HG02973 (cell line): ENCODE results near the gene UGT1A3.
"Not testable (repeated sequence)": the region's sequence is repeated elsewhere in the genome, so short reads cannot be mapped to it uniquely, and the experiment has no call there.

Source experiments
- ATAC-seq: cut with Tn5 transposase; IDR thresholded peaks from one replicate; pipeline ENCODE4 v1.9.1; 2021; ENCODE audit warnings: moderate library complexity; ENCODE audit not compliant: unreplicated experiment

UGT1A3 gene

DNA sequence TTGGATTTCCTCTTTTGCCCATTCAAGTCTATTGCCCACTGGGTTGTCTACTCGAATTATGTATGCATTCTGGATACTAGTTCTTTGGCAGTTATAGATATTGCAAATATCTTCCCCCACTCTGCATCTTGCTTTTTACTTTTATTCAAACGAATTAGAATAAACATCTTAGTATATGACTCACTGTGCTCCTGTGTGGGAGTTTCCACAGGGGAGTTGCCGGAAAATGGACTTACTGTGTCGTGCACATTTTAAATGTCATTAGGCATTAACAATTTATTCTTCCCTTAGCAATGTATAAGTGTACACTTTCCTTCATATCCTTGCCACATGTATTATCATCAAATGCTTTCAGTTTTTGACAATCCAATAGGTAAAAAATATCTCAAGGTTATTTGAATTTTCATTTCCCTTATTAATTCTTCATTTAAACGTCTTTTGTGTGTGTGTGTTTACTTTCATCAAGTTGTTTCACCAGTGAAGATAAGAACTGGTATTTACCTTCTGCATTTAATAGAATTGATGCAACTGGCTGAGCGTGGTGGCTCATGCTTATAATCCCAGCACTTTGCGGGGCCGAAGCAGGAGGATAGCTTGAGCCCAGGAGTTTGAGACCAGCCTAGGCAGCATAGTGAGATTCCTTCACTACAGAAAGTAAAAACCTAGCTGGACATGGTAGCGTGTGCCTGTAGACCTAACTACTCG lies 20.8 kb upstream of the UGT1A3 start:
- ATAC-seq = no peak

DNA sequence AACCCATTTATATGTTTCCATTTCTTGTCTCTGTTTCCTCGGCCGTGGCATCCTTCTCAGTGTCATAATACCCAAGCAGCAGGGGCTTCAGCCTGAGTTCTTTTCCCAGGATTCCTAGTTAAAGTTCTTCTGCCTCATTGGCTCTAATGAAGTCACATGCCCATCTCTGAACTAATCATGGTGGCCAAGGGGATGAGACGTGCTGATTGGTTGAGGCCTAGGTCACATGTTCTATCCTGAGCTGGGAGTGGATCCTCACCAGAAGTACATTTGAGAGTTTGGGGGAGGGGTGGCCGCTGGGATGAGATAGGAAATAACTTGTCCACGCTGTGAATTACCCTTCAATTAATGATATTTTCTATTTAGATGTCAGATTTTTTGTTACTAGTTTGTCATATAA lies 19.9 kb upstream of the UGT1A3 start:
- ATAC-seq = no peak

DNA sequence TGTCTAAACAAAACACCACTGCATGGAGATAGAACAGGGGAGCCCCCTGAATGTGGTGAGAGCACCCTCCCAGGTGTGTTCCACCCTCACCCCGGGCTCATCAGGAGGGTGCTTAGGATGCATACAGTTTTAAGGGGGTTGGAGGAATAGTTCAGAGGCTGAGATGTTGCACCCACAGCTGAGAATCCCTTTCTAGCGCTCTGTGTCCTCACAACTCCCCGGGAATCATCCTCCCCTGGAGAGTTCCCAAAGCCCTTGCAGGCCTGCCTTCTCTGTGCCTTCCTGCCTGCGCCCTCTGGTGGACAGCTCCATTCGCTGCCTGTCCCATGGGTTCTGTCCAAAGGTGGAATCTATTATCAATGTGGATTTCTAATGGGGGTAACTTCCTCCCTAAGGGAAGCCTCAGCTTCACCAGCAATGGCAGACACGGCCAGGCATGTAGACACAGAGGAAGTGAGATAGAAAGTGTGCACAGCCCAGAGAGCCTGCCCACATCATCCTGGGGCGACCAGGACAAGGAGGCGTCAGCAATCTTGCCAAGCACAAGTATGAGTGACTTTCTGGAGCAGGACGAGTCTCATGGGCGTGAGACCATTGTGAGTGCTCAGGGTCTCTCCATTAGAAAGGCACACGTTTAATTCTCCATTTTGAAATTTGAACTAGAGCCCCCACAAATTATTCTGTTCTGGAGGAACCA lies 17.4 kb upstream of the UGT1A3 start:
- no peak for ATAC-seq

DNA sequence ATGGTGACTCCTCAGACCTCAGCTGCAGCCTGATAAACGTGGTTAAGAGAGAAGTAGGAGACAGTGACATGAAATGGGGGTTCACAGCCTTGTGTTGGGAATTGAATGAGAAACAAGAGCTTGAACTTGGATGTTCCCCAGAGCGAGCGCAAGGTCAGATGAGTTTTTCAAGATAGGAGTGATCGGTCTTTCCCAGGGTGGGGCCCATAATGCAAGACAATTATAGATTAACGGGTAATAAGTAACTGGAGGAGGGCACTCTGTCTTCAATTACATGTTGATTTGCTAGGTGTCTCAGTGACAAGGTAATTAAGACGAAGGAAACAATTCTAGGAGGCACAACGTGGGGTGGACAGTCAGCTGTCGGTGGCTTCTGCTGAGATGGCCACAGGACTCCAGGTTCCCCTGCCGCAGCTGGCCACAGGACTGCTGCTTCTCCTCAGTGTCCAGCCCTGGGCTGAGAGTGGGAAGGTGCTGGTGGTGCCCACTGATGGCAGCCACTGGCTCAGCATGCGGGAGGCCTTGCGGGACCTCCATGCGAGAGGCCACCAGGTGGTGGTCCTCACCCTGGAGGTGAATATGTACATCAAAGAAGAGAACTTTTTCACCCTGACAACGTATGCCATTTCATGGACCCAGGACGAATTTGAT lies 16.1 kb upstream of the UGT1A3 start, which contains the start of gene UGT1A5:
TSS of gene UGT1A5 (plus strand) at position 297 of the 651 bp plus-strand sequence. CDS start at position 382, 85 bp downstream.
- ATAC-seq = no peak

DNA sequence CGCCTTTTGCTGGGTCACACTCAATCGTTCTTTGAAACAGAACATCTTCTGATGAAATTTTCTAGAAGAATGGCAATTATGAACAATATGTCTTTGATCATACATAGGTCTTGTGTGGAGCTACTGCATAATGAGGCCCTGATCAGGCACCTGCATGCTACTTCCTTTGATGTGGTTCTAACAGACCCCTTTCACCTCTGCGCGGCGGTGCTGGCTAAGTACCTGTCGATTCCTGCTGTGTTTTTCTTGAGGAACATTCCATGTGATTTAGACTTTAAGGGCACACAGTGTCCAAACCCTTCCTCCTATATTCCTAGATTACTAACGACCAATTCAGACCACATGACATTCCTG lies 15.6 kb upstream of the UGT1A3 start:
- ATAC-seq = no peak

DNA sequence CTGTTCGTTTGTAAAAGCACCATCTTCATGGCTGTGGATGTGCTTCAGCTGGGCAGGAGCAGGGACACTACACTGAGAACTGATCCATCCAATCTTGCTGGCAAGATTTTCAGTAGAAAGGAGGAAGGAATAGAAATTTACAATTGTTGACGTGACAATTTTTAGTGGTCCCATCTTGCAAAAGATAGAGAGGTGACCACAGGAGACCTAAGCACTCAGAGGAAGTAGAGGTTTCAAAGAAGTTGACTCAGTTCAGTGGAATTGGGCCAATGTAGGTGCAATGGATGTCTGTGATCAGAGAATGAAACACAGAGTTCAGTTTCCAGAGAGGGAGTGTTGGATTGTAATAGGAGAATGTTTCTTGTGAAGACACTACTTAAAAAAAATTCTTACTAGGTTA lies 14.7 kb upstream of the UGT1A3 start:
- ATAC-seq = no peak

DNA sequence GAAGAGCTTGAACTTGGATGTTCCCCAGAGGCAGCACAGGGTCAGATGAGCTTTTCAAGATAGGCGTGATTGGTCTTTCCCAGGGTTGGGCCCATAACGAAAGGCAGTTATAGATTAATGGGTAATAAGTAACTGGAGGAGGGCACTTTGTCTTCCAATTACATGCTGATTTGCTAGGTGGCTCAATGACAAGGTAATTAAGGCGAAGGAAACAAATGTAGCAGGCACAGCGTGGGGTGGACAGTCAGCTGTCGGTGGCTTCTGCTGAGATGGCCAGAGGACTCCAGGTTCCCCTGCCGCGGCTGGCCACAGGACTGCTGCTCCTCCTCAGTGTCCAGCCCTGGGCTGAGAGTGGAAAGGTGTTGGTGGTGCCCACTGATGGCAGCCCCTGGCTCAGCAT lies 10.3 kb upstream of the UGT1A3 start, which contains the start of gene UGT1A4:
TSS of gene UGT1A4 (plus strand) at position 185 of the 400 bp plus-strand sequence. CDS start at position 270, 85 bp downstream.
- ATAC-seq = no peak

DNA sequence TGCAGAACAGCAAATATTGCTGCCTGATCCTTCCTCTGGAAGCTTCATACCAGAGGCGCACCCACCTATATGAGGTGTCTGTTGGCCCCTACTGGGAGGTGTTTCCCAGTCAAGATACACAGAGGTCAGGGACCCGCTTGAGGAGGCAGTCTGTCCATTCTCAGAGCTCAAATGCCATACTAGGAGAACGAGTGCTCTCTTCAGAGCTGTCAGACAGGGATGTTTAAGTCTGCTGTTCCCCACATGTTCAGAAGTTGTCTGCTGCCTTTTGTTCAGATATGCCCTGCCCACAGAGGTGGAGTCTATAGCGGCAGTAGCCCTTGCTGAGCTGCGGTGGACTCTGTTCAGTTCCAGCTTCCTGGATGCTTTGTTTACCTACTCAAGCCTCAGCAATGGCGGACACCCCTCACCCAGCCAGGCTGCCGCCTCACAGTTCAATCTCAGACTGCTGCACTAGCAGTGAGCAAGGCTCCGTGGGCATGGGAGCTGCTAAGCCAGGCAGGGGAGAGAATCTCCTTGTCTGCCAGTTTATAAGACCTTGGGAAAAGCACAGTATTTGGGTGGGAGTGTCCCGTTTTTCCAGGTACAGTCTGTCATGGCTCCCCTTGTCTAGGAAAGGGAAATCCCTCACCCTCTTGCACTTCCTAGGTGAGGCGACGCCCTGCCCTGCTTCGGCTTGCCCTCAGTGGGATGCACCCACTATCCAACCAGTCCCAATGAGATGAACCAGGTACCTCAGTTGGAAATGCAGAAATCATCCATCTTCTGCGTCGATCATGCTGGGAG lies 8.2 kb downstream of the UGT1A3 start:
- not testable (repeated sequence) for ATAC-seq

DNA sequence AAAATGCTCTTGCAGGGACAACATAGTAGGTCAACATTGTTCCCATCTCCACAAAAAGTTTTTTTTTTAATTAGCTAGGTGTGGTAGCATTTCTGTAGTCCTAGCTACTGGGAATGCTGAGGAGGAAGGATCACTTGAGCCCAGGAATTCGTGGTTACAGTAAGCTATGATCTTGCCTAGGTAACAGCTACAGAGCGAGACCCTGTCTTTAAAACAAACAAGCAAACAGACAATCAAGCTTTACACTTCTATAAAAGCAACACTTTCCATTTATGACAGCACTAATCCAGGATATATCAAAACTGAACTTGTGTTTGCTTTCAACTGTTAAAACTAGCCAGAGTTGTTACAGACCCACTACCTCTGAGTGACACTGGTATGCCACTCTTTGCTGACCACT lies 12.0 kb downstream of the UGT1A3 start:
- no peak for ATAC-seq

DNA sequence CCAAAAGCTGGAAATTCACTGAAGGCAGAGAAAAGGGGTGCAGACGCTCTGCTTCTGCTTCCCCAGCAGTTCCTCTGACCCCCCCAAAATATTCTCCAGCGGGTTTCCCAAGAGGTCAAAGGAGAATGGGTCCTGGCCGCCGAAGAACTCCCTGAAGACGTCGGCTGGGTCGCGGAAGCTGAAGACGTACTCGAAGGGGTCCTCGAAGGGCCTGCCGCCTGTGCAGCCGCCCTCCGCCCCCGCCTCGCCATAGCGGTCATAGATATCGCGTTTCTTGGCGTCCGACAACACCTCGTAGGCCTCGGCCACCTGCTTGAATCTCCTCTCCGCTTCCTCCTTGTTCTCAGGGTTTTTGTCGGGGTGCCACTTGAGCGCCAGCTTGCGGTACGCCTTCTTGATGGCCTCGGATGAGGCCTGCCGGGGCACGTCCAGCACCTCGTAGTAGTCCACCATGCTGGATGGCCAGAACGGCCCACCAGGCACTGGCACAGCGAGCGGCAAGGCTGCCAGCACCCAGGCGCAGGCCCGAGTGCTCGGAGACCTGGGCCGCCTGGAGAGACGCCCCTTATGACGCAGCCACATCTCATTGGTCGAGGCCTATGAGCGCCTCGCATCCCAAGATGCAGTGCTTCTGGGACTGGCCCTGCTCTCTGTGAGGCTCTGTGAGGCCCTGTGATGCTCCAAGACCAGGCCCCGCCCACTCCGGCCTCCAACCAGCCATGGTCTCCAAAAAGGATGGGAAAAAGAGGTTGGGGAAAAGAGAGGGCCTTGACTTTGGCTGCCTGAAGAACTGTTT lies 14.8 kb downstream of the UGT1A3 start:
- ATAC-seq = no peak

DNA sequence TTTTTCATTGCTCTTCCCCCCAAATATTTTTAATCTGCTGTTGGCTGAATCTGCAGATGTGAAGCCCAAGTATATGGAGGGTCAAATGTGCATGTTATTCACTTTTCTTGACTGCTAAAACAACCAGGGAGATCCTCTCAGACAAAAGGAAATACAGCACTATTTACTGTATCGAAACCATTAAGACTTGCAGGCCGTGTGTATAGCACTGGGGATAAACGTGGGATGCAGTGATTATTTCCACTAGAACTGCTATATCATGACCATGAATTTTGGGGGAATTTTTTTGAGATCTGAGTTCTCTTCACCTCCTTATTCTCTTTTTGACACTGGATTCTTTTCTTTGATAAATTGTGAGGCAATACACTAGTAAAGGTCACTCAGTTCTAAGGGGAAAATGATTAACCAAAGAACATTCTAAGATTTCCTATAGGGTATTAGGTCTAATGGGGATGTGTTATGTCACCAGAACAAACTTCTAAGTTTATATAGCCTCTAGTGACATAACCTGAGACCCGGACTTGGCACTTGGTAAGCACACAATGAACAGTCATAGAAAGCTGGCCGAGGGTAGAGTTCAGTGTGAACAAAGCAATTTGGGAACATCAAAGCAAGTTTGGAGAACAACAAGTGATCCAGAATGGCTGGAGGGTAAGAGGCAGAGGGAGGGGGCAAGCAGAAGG lies 16.4 kb downstream of the UGT1A3 start:
- no peak for ATAC-seq

DNA sequence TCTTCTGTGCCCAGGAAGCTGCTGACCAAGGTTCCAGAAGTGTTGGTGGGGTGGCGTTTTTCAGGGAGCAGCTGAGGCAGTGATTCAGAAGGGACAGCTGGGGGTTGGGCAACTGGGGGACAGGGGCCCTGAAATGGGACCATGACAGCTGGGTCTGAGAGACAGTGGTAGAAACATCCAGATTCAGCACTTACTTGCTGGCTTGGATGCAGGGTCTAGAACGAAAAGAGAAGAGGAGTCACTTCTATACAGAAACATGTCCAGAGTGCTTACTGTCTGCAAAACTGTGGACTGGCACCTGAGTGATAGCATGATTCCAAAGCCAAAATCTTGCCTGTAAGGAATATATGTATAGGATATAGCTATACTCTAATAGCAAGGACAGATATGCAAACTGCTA lies 17.0 kb downstream of the UGT1A3 start:
- not testable (repeated sequence) for ATAC-seq

DNA sequence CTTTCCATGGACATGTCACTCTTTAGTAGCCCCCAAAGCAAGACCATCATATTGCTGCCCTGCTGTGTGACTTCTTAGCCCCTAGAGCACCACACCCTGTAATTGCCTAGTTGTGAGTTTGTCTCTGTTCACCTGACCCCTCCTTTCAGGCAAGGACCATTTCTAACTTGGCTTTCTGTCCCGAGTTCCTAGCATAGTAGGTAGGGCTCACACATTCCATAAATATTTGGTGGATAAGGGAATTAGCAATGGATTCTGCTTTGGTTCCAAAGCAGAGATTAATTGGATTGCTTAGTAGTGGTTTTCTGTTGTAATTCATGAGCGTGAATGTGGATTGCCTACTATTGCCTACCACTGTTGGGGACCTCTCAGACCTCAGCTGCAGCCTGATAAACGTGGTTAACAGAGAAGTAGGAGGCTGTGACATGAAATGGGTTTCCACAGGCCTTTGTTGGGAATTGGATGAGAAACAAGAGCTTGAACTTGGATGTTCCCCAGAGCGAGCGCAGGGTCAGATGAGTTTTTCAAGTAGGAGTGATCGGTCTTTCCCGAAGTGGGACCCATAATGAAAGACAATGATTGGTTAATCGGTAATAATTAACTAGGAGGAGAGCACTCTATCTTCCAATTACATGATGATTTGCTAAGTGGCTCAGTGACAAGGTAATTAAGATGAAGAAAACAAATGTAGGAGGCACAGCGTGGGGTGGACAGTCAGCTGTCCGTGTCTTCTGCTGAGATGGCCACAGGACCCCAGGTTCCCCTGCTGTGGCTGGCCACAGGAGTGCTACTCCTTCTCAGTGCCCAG lies 17.8 kb downstream of the UGT1A3 start:
- no peak for ATAC-seq

DNA sequence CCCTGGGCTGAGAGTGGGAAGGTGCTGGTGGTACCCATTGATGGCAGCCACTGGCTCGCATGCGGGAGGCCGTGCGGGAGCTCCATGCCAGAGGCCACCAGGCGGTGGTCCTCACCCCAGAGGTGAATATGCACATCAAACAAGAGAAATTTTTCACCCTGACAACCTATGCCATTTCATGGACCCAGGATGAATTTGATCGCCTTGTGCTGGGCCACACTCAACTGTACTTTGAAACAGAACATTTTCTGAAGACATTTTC lies 18.4 kb downstream of the UGT1A3 start:
- ATAC-seq = no peak

DNA sequence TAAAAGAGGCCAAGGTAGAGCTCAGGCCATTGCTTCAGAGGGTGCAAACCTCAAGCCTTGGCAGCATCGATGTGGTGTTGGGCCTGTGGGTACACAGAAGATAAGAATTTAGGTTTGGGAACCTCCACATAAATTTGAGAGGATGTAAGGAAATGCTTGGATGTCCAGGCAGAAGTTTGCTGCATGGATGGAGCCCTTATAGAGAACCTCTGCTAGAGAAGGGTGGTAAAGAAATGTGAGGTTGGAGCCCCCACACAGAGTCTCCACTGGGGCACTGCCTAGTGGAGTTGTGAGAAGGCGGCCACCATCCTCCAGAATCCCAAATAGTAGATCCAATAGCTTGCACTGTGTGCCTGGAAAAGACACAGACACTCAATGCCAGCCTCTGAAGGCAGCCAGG lies 21.8 kb downstream of the UGT1A3 start:
- ATAC-seq = not testable (repeated sequence)

DNA sequence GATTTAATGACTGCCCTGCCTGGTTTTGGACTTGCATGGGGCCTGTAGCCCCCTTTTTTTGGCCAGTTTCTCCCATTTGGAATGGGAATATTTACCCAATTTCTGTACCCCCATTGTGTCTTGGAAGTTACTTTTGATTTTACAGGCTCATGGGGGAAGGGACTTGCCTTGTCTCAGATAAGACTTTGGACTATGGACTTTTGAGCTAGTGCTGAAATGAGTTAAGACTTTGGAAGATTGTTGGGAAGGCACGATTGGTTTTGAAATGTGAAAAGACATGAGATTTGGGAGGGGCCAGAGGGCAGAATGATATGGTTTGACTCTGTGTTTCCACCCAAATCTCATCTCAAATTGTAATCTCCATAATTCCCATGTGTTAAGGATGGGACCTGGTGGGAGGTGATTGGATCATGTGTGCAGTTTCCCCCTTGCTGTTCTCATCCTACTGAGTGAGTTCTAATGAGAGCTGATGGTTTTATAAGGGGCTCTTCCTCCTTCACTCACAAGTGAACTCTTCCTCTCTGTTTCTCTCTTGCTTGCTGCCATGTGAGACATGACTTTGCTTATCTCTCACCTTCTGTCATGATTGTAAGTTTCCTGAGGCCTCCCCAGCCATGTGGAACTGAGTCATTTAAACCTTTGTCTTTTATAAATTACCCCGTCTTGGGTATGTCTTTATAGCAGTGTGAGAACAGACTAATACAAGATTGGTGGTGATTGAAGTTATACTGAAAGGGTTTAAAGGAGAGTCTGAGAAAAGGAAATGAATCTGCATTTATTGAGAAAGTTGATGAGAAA lies 22.6 kb downstream of the UGT1A3 start:
- ATAC-seq = not testable (repeated sequence)

DNA sequence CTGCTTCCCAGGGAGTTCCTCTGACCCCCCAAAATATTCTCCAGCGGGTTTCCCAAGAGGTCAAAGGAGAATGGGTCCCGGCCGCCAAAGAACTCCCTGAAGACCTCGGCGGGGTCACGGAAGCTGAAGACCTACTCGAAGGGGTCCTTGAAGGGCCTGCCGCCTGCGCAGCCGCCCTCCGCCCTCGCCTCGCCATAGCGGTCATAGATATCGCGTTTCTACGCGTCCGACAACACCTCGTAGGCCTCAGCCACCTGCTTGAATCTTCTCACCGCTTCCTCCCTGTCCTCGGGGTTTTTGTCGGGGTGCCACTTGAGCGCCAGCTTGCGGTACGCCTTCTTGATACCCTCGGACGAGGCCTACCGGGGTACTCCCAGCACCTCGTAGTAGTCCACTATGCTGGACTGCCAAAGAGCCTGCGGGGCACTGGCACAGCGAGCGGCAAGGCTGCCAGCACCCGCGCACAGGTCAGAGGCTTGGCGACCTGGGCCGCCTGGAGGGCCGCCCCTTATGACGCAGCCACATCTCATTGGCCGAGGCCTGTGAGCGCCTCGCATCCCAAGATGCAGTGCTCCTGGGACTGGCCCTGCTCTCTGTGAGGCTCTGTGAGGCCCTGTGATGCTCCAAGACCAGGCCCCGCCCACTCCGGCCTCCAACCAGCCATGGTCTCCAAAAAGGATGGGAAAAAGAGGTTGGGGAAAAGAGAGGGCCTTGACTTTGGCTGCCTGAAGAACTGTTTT lies 26.2 kb downstream of the UGT1A3 start:
- no peak for ATAC-seq
